Trophoblast cell (in vitro differentiated cells and primary cell): ENCODE data around the gene CDC42EP5.
"Not testable (repeated sequence)": the region's sequence is repeated elsewhere in the genome, so short reads cannot be mapped to it uniquely, and the experiment has no call there.

Experiments
- DNase-seq, 2 donors: peaks; one replicate each; pipeline ENCODE4 v3.0.0-alpha.2; 2016
- H2AFZ ChIP-seq: 2 replicates; pipeline ENCODE4 v1.6.1; 2013; ENCODE audit warnings: low read length, moderate library complexity, mild to moderate bottlenecking; ENCODE audit not compliant: insufficient read depth, poor library complexity
- H2AK5ac ChIP-seq: 2 replicates; pipeline ENCODE4 v1.6.1; 2013; ENCODE audit warnings: mild to moderate bottlenecking, low read length
- H2BK120ac ChIP-seq: 2 replicates; pipeline ENCODE4 v1.6.1; 2013; ENCODE audit warnings: low read length, mild to moderate bottlenecking, moderate library complexity; ENCODE audit not compliant: insufficient read depth, poor library complexity
- H2BK12ac ChIP-seq: 2 replicates; pipeline ENCODE4 v1.6.1; 2013; ENCODE audit warnings: mild to moderate bottlenecking, low read length, moderate library complexity
- H2BK5ac ChIP-seq: 2 replicates; pipeline ENCODE4 v1.6.1; 2013; ENCODE audit warnings: low read length, low read depth, moderate library complexity, mild to moderate bottlenecking; ENCODE audit not compliant: poor library complexity
- H3K14ac ChIP-seq: 2 replicates; pipeline ENCODE4 v1.6.1; 2013; ENCODE audit warnings: mild to moderate bottlenecking, low read length
- H3K18ac ChIP-seq: 2 replicates; pipeline ENCODE4 v1.6.1; 2013; ENCODE audit warnings: mild to moderate bottlenecking, low read length
- H3K23ac ChIP-seq: 2 replicates; pipeline ENCODE4 v1.6.1; 2013; ENCODE audit warnings: low read length
- H3K27ac ChIP-seq: 2 replicates; pipeline ENCODE4 v1.5.1; 2013; ENCODE audit warnings: low read depth, mild to moderate bottlenecking, inconsistent platforms, low read length, moderate library complexity
- H3K27me3 ChIP-seq: 2 replicates; pipeline ENCODE4 v1.6.1; 2013; ENCODE audit warnings: inconsistent platforms, mild to moderate bottlenecking, low read length, moderate library complexity; ENCODE audit not compliant: insufficient read depth
- H3K36me3 ChIP-seq, 2 experiments: 1 replicate in 1 of 2; 2 replicates in 1 of 2; pipeline ENCODE4 v1.6.1; 2013; ENCODE audit warnings: low read length in 2 of 2, mild to moderate bottlenecking in 2 of 2, moderate library complexity in 1 of 2; ENCODE audit not compliant: insufficient read depth in 2 of 2, control insufficient read depth in 1 of 2
- H3K4ac ChIP-seq: 2 replicates; pipeline ENCODE4 v1.6.1; 2013; ENCODE audit warnings: low read depth, mild to moderate bottlenecking, low read length, moderate library complexity
- H3K4me1 ChIP-seq, 2 experiments: 1 replicate in 1 of 2; 2 replicates in 1 of 2; pipeline ENCODE4 v1.6.1; 2013; ENCODE audit warnings: low read length in 2 of 2, mild to moderate bottlenecking in 2 of 2, moderate library complexity in 1 of 2; ENCODE audit not compliant: insufficient read depth in 2 of 2, control insufficient read depth in 1 of 2
- H3K4me2 ChIP-seq: 2 replicates; pipeline ENCODE4 v1.6.1; 2013; ENCODE audit warnings: inconsistent platforms, mild to moderate bottlenecking, low read length, moderate library complexity
- H3K4me3 ChIP-seq: 2 replicates; pipeline ENCODE4 v1.5.1; 2013; ENCODE audit warnings: mild to moderate bottlenecking, low read depth, low read length, inconsistent platforms
- H3K79me1 ChIP-seq: one replicate; pipeline ENCODE4 v1.6.1; 2013; ENCODE audit warnings: low read length
- H3K79me2 ChIP-seq: 2 replicates; pipeline ENCODE4 v1.6.1; 2013; ENCODE audit warnings: low read length, mild to moderate bottlenecking; ENCODE audit not compliant: control insufficient read depth, insufficient read depth, poor library complexity
- H3K9ac ChIP-seq: 2 replicates; pipeline ENCODE4 v1.6.1; 2013; ENCODE audit warnings: mild to moderate bottlenecking, low read length
- H3K9me3 ChIP-seq: 2 replicates; pipeline ENCODE4 v1.6.1; 2013; ENCODE audit warnings: low read depth, mild to moderate bottlenecking, control low read depth, inconsistent platforms, low read length; ENCODE audit not compliant: insufficient read depth
- H4K12ac ChIP-seq: 2 replicates; pipeline ENCODE4 v1.6.1; 2013; ENCODE audit warnings: low read depth, mild to moderate bottlenecking, low read length, moderate library complexity
- H4K8ac ChIP-seq: 2 replicates; pipeline ENCODE4 v1.6.1; 2013; ENCODE audit warnings: low read depth, mild to moderate bottlenecking, low read length, moderate library complexity
- H4K91ac ChIP-seq: one replicate; pipeline ENCODE4 v1.6.1; 2013; ENCODE audit warnings: low read depth, mild to moderate bottlenecking, low read length, moderate library complexity
- WGBS: extraction: QIAGEN DNeasy Blood & Tissue Kit; methylation state at CpG from one replicate; pipeline ENCODE4 v1.1.7; 2013; ENCODE audit warnings: missing lambda C conversion rate; ENCODE audit not compliant: insufficient read length, insufficient coverage; ENCODE audit errors: extremely low coverage; 5-methylcytosine and 5-hydroxymethylcytosine counted together

CDC42EP5 gene

DNA sequence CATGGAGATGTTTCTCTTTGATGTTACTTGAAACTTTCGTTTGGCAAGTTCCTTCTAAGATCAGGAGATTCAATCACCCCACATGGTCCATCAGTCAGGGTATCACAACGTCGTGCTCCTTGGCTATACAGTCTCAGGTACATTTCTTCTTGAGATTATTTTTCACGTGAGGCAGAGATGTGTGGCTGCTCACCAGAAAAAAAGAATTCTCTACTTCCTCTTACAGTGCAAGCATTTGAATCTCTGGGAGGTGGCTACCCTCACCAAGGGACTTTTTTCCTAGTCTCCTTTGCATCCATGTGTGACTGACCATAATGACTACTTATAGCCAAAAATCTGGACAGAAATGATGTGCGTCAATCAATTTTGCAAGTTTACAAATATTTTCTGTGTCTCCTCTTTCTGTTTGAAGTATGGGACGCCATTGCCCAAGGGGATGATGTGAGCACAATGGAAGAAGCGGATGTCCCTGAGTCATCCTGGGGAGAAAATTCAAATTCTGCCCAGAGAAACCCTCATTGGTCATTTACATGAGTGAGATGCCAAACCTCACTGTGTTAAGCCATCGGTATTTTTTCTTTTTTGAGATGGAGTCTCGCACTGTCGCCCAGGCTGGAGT is 21.0 kb upstream of the CDC42EP5 start:
- H2BK120ac ChIP-seq, result no peak overlapping the region
- H2BK12ac ChIP-seq, result no peak overlapping the region
- no peaks in the 10 kb centered on the region for H3K79me2 ChIP-seq
- H3K27ac ChIP-seq, result no peak overlapping the region
- H3K4me2 ChIP-seq, result no peak overlapping the region
- no peak overlapping the region for H2AFZ ChIP-seq
- no peak overlapping the region for H3K4me3 ChIP-seq
- peaks cover 24% of the 10 kb centered on the region for H3K9me3 ChIP-seq
- H4K8ac ChIP-seq, result no peak overlapping the region
- no peak overlapping the region for H3K14ac ChIP-seq
- H3K9ac ChIP-seq, result no peak overlapping the region
- no peak overlapping the region for H2AK5ac ChIP-seq
- H4K91ac ChIP-seq, result no peak overlapping the region
- no peaks in the 10 kb centered on the region for H3K27me3 ChIP-seq
- peak; percentile 81 to 98 for DNase-seq
- no peak overlapping the region for H3K18ac ChIP-seq
- no peak overlapping the region for H4K12ac ChIP-seq
- H3K36me3 ChIP-seq, result no peaks in the 10 kb centered on the region
- H3K4ac ChIP-seq, result no peak overlapping the region
- no peak overlapping the region for H2BK5ac ChIP-seq
- H3K79me1 ChIP-seq, result no peaks in the 10 kb centered on the region
- WGBS, result no CpG with 5 or more reads among the region's 10 CpGs
- H3K4me1 ChIP-seq, result no peaks in the 10 kb centered on the region
- no peak overlapping the region for H3K23ac ChIP-seq

GRCh38 chr19:54493056-54493455 is 20.0 kb upstream of the CDC42EP5 start:
- not testable (repeated sequence) for H3K4ac ChIP-seq, H2BK120ac ChIP-seq, H4K12ac ChIP-seq, H3K14ac ChIP-seq, H3K9ac ChIP-seq, H4K8ac ChIP-seq, H3K4me1 ChIP-seq, DNase-seq, H2BK5ac ChIP-seq, H3K18ac ChIP-seq, H3K36me3 ChIP-seq, H3K79me2 ChIP-seq, H2AK5ac ChIP-seq, H3K79me1 ChIP-seq, H2AFZ ChIP-seq, H3K23ac ChIP-seq, H4K91ac ChIP-seq, H3K27ac ChIP-seq, H2BK12ac ChIP-seq, H3K27me3 ChIP-seq, H3K4me3 ChIP-seq, H3K4me2 ChIP-seq
- peaks cover 22% of the 10 kb centered on the region for H3K9me3 ChIP-seq
- no CpG with 5 or more reads among the region's 5 CpGs for WGBS

GRCh38 chr19:54492568-54492967 is 19.5 kb upstream of the CDC42EP5 start:
- WGBS, result no CpG with 5 or more reads among the region's 18 CpGs
- no peak overlapping the region for H4K12ac ChIP-seq

DNA sequence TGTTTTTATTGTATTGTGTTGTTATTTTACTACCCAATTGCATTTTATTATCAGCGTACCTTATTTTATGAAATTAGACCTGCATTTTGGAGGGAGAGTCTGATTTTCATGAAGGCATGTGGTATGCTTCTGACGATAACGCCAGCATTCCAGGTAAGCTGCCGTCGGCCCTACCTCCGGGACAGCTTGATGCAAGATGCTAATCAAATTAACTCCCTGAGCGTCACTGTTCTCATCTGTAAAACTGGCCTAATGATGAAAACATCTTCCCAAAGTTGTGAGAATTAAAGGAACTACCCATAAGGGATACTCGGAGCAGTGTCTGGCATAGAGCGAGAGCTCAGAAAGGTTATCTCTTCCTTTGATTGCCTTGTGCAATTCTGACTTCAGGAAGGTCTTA is 16.7 kb upstream of the CDC42EP5 start:
- Histone ChIP-seq H2BK120ac (no peak overlapping the region), H3K27ac (no peak overlapping the region), H3K18ac (no peak overlapping the region), H3K27me3 (no peaks in the 10 kb centered on the region), H3K4me3 (no peak overlapping the region), H3K79me1 (no peaks in the 10 kb centered on the region), H3K4me2 (no peak overlapping the region), H3K23ac (no peak overlapping the region), H3K36me3 (no peaks in the 10 kb centered on the region), H2BK12ac (no peak overlapping the region), H4K8ac (no peak overlapping the region), H3K4me1 (no peaks in the 10 kb centered on the region), H2BK5ac (no peak overlapping the region), H4K12ac (no peak overlapping the region), H4K91ac (no peak overlapping the region), H3K14ac (no peak overlapping the region), H3K9me3 (peaks cover 25% of the 10 kb centered on the region), H3K9ac (no peak overlapping the region), H3K4ac (no peak overlapping the region), H2AFZ (no peak overlapping the region), H3K79me2 (no peaks in the 10 kb centered on the region), H2AK5ac (no peak overlapping the region)
- WGBS, result no CpG with 5 or more reads among the region's 9 CpGs
- DNase-seq, result peak; percentile 86 to 90

More at GRCh38 chr19:54492568-54492967, 19.5 kb upstream of the CDC42EP5 start:
- Histone ChIP-seq H3K4me3 (peak overlapping the region; percentile 43), H3K79me1 (no peaks in the 10 kb centered on the region), H2BK5ac (no peak overlapping the region), H2AFZ (no peak overlapping the region), H4K91ac (no peak overlapping the region), H2AK5ac (no peak overlapping the region), H4K8ac (no peak overlapping the region), H2BK12ac (no peak overlapping the region), H3K36me3 (no peaks in the 10 kb centered on the region), H3K4me1 (no peaks in the 10 kb centered on the region), H3K14ac (no peak overlapping the region), H3K27me3 (no peaks in the 10 kb centered on the region), H3K27ac (no peak overlapping the region), H2BK120ac (no peak overlapping the region), H3K9me3 (peaks cover 22% of the 10 kb centered on the region), H3K4ac (no peak overlapping the region), H3K23ac (no peak overlapping the region), H3K4me2 (no peak overlapping the region), H3K79me2 (no peaks in the 10 kb centered on the region), H3K18ac (no peak overlapping the region), H3K9ac (no peak overlapping the region)
- no peak for DNase-seq
